A673 (cell line): ENCODE results near the gene TRUB2. TPM values are rescaled to one million over a fixed set of nuclear protein-coding genes. Genes with fewer than 3 reads are reported as not detected.

Source experiments
- BruUV-seq: library from RNA; stranded (reverse); fragments of 400-500 nt; replicated peaks from 2 replicates; lab custom pipeline; 2021; lab: Mats Ljungman, UMichigan
- CTCF ChIA-PET: fragments of 300-600 bp; sonication (Branson Sonifier 250); formaldehyde crosslinking; loops from one replicate; lab custom pipeline; 2022; ENCODE audit warnings: antibody characterized with exemption; lab: Charles Lee
- POLR2A ChIA-PET: fragments of 300-600 bp; sonication (Branson Sonifier 250); formaldehyde crosslinking; loops from one replicate; lab custom pipeline; 2022; ENCODE audit warnings: antibody characterized with exemption; ENCODE audit not compliant: low non-redundant PET; lab: Charles Lee
- DNase-seq: peaks from one replicate; pipeline ENCODE4 v3.0.0-alpha.2; 2015; ENCODE audit warnings: low spot score
- H3K27ac ChIP-seq: fragments of 200-600 bp; sonication (generic); 2 replicates; pipeline ENCODE4 v1.5.1; 2016; ENCODE audit warnings: mixed run types, low read depth, mild to moderate bottlenecking, mixed read lengths, antibody characterized with exemption, low read length; ENCODE audit not compliant: poor library complexity, severe bottlenecking
- H3K27me3 ChIP-seq: fragments of 200-600 bp; sonication (generic); replicated peaks from 2 replicates; pipeline ENCODE4 v1.6.1; 2017; ENCODE audit warnings: mixed run types, low read depth, mild to moderate bottlenecking, mixed read lengths, antibody characterized with exemption, low read length; ENCODE audit not compliant: insufficient read depth, poor library complexity
- H3K36me3 ChIP-seq: fragments of 200-600 bp; sonication (generic); 2 replicates; pipeline ENCODE4 v1.6.1; 2016; ENCODE audit warnings: mixed run types, mild to moderate bottlenecking, mixed read lengths, antibody characterized with exemption, low read length; ENCODE audit not compliant: insufficient read depth, poor library complexity, severe bottlenecking
- H3K4me1 ChIP-seq: fragments of 200-600 bp; sonication (generic); 2 replicates; pipeline ENCODE4 v1.6.1; 2017; ENCODE audit warnings: mixed run types, mild to moderate bottlenecking, mixed read lengths, antibody characterized with exemption, low read length; ENCODE audit not compliant: insufficient read depth, poor library complexity, severe bottlenecking
- H3K4me3 ChIP-seq: fragments of 200-600 bp; sonication (generic); 2 replicates; pipeline ENCODE4 v1.5.1; 2016; ENCODE audit warnings: low read depth, mixed run types, mild to moderate bottlenecking, mixed read lengths, low read length; ENCODE audit not compliant: poor library complexity, severe bottlenecking
- H3K9me3 ChIP-seq: fragments of 200-600 bp; sonication (generic); 2 replicates; pipeline ENCODE4 v1.6.1; 2016; ENCODE audit warnings: mixed run types, low read depth, mild to moderate bottlenecking, mixed read lengths, antibody characterized with exemption, low read length; ENCODE audit not compliant: poor library complexity, severe bottlenecking
- CTCF ChIP-seq: fragments of 300-800, 200-600 bp; sonication (generic); conservative IDR thresholded peaks from 2 replicates; pipeline ENCODE4 v1.5.1; 2017; ENCODE audit warnings: low read depth, mild to moderate bottlenecking, antibody characterized with exemption, low read length, moderate library complexity, mixed read lengths
- EZH2 ChIP-seq: fragments of 200-600 bp; sonication (generic); IDR thresholded peaks from 2 replicates; pipeline ENCODE4 v1.6.1; 2017; ENCODE audit warnings: borderline replicate concordance, low read depth, mild to moderate bottlenecking, mixed read lengths, antibody characterized with exemption, low read length; ENCODE audit not compliant: poor library complexity, severe bottlenecking
- intact Hi-C: fragments of 100-400 bp; cut with micrococcal nuclease; formaldehyde crosslinking; loops from one replicate; pipeline ENCODE4 v1.10.0; 2022; ENCODE audit not compliant: unreplicated experiment
- total RNA-seq: library from RNA; stranded (reverse); gene quantifications from 2 replicates; pipeline ENCODE4 v1.2.3, GENCODE V29; 2021

The TRUB2 gene
- total RNA-seq, 1 experiment from 2014 or later = 57.4 TPM

- TF ChIP-seq CTCF (no peak), EZH2 (no peak)
- no peak overlapping the region for H3K27ac ChIP-seq
- no peaks in the 10 kb centered on the region for H3K4me1 ChIP-seq
- CTCF ChIA-PET = no interaction called here
- H3K4me3 ChIP-seq = no peak overlapping the region
- H3K9me3 ChIP-seq = no peaks in the 10 kb centered on the region
- BruUV-seq = no TSS peak
- no peaks in the 10 kb centered on the region for H3K27me3 ChIP-seq
- POLR2A ChIA-PET = interaction anchor here (0.9 kb wide), 1 partner anchor 8 kb away, joined by 3 read pairs; no protein-coding TSS in a partner anchor
- intact Hi-C loops = no loop called here
- DNase-seq = no peak
- peaks cover 4% of the 10 kb centered on the region for H3K36me3 ChIP-seq
These were observed 17.9 kb downstream of the TRUB2 start for GRCh38 chr9:128304136-128304970.

- BruUV-seq = no TSS peak
- Histone ChIP-seq H3K4me3 (no peak overlapping the region), H3K36me3 (no peaks in the 10 kb centered on the region), H3K9me3 (no peaks in the 10 kb centered on the region), H3K4me1 (no peaks in the 10 kb centered on the region), H3K27me3 (no peaks in the 10 kb centered on the region), H3K27ac (no peak overlapping the region)
- DNase-seq = no peak
- TF ChIP-seq CTCF = no peak
- no peak for TF ChIP-seq EZH2
- intact Hi-C loops = loop anchor here (5.0 kb wide), 1 partner anchor 113 kb away; no protein-coding TSS in a partner anchor
- CTCF ChIA-PET = no interaction called here
- POLR2A ChIA-PET = interaction anchor here (0.7 kb wide), 1 partner anchor 12 kb away, joined by 8 read pairs; no protein-coding TSS in a partner anchor
These were observed 23.4 kb downstream of the TRUB2 start for GRCh38 chr9:128298535-128299482.

- no peaks in the 10 kb centered on the region for H3K4me1 ChIP-seq
- no peak for DNase-seq
- H3K27me3 ChIP-seq = no peaks in the 10 kb centered on the region
- H3K4me3 ChIP-seq = no peak overlapping the region
- ChIA-PET POLR2A (no interaction called here), CTCF (no interaction called here)
- no TSS peak for BruUV-seq
- no peaks in the 10 kb centered on the region for H3K36me3 ChIP-seq
- no peak overlapping the region for H3K27ac ChIP-seq
- no peak for TF ChIP-seq CTCF
- no peak for TF ChIP-seq EZH2
- intact Hi-C loops = loop anchor here (5.0 kb wide), 1 partner anchor 115 kb away; no protein-coding TSS in a partner anchor
- no peaks in the 10 kb centered on the region for H3K9me3 ChIP-seq
These were observed 24.9 kb downstream of the TRUB2 start for GRCh38 chr9:128297221-128297773.
